Right ventricle myocardium superior (tissue), 1 donor: Measurements from ENCODE around the gene PRDX3. TPM values are rescaled to one million over a fixed set of nuclear protein-coding genes. Genes with fewer than 3 reads are reported as not detected.

Experiments used
- ATAC-seq: fragments of 200-7000 bp; cut with Tn5 transposase; one replicate; pipeline ENCODE4 v1.9.1; 2020; ENCODE audit warnings: mild to moderate bottlenecking; ENCODE audit not compliant: poor library complexity
- DNase-seq: peaks from one replicate; pipeline ENCODE4 v3.0.0-alpha.2; 2020
- intact Hi-C: fragments of 100-400 bp; cut with DNase I; formaldehyde crosslinking; loops from one replicate; pipeline ENCODE4 v1.11.2; 2022
- long read RNA-seq: library from polyadenylated mRNA; unstranded; transcript quantifications from one replicate; pipeline ENCODE4 v2.0.0, GENCODE V29; 2021
- total RNA-seq: library from RNA; stranded (reverse); fragmentation: NEBNext Ultra II Directional; extraction: Animal tissue kit (Norgen Biotek cat#: 25700); gene quantifications from one replicate; pipeline ENCODE4 v1.2.1, GENCODE V29; 2021
- donor health status: DM: no; HTN: yes; CAD: no; lungs with severe emphysema.

PRDX3 gene
- 261 TPM for total RNA-seq
- long read RNA-seq, transcript PRDX3-201 (7 exons, 1,591 nt), result major isoform, 1,018 of 1,041 reads
- long read RNA-seq, partial matches to known transcripts, result 13 of 1,041 reads
- long read RNA-seq, other reads (novel, unspliced or antisense), result 8 of 1,041 reads

DNA sequence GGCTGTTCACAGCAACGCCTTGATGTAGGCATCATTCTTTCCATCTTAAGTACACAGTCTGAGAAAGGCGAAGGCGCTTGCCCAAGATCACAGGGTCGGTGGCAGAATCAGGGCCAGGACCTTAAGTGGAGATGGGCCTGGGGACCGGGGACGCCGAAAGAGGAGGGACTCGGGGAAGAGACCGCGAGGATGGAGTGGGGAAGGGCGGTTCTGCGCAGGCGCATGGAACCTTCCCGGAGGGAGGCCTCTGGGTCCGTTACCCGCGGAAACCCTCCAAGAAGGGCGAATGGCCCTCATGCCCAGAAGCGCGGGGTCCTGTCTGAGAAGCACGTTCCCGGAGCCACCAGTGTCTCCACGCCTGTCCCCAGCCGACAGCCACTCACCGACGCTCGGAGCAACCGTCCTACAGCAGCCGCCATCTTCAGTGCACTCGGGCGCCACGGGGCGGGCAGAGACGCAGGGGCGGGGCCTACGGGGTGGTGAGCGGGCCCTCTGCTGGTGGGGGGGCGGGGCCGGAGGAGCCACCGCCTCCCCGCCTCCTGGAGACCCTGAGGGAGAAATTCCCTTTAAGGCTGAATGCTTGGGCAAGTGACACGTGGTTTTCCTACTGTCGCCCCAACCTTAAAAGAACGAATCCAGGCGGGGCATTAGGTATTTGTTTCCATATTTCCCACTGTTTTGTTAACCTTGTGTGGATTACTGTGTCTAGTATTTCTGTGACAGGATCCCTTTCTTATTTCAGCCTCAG is at the start of gene PRDX3:
PRDX3 (minus strand) TSS at position 441 of the 748 bp plus-strand sequence; CDS start at position 419, 22 bp downstream.
- DNase-seq (peak; percentile 97), ATAC-seq (peak; percentile 100)
- intact Hi-C loops, result no loop called here

DNA sequence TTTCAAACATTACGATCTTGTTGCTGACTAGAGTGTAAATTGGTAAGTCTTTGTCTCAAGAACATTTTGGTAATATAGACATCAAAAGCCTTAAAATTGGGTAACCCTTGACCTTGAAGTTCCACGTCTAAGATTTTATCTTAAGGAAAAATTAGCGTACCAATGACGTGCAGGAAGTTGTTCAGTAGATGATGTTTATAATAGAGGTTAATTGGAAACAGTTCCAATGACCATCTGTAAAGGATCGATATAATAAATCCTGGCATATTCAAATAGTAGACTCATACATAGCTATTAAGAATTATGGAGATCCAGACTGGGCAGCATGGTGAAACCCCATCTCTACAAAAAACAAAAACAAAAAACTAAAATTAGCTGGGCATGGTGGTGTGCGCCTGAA is 49.2 kb upstream of the PRDX3 start:
- DNase-seq (no peak), ATAC-seq (no peak)
- intact Hi-C loops, result no loop called here

DNA sequence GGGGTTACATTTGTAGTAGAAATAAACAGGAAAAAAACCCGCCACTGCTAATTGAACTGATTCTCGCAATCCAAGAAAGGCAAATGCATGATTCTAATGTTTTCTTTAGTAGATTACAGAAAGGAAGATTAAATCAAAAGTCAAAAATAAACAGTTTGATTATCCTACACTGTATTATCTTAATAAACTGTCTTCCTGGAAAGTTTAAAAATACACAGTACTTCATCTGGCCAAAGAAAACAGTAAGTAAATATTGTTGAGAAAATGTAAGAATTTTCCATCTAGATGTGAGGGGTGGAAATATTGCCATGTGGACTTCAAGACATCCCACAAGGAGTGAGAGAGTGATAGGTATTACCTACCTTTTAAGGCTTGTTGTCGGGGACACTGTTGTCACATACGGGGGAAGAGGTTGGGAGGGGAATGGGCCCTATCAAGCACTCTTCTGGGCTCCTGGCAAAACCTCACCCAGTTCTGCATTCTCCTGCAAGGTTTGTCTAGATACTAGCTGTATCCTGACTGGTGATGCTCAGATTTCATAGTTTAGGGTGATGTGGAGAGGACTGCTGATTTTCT is 46.6 kb upstream of the PRDX3 start:
- intact Hi-C loops, result no loop called here
- no peak for DNase-seq
- ATAC-seq, result no peak

DNA sequence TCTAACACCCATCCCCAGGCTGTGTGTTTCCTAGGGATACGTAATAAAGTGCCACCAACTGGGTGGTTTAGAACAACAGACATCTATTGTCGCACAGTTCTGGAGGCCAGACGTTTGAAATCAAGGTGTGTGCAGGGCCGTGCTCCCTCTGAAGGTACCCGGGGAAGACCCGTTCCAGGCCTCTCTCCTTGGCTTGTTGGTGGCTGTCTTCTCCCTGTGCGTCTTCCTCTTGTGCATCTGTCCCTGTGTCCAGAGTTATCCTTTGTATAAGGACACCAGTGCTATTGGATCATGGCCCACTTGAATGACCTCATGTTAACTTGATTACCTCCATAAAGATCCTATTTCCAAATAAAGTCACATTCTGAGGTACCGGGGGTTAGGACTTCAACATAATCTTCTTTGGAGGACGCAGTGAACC is 44.4 kb upstream of the PRDX3 start:
- intact Hi-C loops, result no loop called here
- ATAC-seq, result peak; percentile 23

DNA sequence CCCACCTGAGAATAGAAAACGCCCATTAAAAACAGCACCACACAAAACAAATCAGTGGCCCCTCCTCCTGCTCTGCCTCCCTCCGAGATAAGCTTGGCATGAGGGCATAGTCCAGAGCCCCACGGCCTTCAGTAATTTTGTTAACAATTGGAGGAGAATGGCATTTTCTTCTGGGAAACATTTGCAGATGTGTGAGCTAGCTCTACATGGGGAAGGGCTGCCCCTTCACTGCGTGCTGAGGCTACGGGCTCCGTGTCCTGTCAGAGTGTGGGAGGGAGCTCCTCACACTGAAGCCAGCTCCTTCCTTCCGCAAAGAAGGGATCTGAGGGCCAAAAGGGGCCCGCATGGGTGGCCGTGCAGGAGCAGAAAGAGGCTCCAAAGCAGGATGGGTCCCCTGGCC is 43.9 kb upstream of the PRDX3 start:
- ATAC-seq (peak; percentile 38), DNase-seq (no peak)
- intact Hi-C loops, result no loop called here

More for the DNA sequence above, 44.4 kb upstream of the PRDX3 start:
- no peak for DNase-seq

DNA sequence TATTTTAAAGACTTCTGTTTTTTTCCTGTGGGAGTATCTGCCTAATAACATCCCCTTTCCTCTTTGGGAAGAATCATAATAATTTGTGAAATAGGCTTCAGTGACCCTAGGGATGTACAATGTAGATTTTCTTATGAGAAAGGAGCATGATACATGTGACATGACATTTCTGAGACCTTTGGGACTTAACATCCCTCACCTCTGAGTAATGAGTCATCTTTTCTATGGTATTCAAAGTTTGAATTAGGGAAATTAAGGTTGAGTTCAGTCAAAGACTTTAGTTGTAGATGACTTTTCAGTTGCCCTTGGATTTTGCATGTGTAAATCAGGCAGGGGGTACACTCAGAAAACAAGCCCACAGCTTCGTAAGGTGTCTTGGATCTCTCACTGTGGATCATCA is 43.1 kb upstream of the PRDX3 start:
- no peak for DNase-seq
- intact Hi-C loops, result no loop called here
- no peak for ATAC-seq

DNA sequence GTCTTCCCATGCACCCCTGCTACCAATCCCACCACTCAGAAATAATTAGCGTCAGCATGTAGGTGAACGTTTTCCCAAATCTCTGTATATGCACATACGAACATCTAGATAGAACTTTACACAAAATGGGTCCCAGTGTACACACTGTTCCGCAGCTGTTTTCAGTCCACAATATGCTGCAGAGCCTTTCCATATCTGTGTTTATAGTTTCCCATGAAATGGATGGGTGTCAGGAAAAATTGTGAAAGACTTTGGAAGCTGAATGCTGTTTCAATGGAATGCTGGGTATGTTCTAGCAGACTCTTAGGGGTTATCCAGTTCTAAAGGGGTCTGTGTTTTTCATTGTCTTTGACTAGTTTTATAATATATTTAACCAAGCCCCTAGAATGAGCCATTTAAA is 42.6 kb upstream of the PRDX3 start:
- ATAC-seq, result peak; percentile 42
- intact Hi-C loops, result no loop called here
- no peak for DNase-seq

DNA sequence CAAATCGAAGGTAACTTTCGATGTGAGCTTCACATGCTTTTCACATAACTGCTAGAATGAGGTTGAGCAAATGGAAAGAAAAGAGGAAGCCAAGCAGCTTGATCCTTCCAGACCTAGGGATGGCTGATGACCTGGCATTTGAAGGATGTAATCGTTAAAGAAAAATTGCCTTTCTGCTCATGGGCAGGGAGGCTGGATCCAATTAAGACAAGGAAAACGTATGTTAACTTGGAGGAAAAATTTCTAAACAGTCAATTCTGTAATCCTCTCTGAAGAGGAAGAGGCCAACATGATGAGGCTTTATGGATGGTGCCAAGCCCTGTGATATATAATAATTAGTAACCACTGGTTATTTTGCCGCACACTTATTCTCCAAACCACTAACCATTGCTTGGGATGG is 41.3 kb upstream of the PRDX3 start:
- DNase-seq (no peak), ATAC-seq (no peak)
- intact Hi-C loops, result loop anchor here (10.0 kb wide), 1 partner anchor 55 kb away; no protein-coding TSS in a partner anchor

DNA sequence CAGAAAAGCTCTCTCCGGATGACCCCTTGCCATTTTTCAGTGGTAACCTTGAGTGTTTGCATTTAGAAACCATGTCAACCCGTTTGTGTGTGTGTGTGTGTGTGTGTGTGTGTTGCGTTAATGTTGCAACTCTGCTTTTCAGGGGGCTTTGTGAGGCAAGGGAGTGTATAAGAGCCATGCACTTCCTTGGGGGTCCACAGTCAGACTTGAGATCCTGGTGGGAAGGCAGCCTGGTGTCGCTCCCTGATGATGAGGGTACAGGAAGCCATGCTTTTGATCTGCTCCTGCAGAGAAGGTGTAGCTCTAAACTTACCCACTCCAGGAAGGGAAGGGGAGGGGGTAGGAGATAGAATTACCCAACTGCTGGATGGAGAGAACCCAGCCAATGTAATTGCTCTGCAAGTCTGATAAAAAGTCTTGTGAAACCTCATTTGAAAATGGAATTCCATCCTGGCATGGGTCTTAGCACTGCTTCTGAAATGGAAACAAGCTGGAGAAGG is 39.4 kb upstream of the PRDX3 start:
- intact Hi-C loops, result loop anchor here (10.0 kb wide), 1 partner anchor 57 kb away; no protein-coding TSS in a partner anchor
- DNase-seq, result no peak
- peak; percentile 71 for ATAC-seq

DNA sequence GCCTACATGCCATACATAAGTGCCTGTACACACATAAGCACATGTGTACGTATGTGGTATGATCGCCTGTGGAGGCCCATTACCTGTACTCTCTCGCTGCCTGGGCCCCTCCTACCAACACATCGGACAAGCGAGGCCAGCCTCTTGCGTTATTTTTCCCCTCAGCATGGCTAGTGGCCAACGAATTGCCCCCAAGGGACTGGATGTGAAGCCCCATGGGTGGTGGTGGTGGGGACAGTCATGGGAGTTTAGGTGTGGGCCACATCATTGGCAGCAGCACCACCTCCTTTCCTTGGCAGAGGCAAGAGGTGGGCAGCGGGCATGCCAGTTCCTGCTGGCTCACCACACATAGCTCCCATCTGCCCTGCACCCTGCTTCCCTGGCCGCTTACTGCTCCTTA is 38.8 kb upstream of the PRDX3 start:
- DNase-seq (no peak), ATAC-seq (no peak)
- intact Hi-C loops, result loop anchor here (10.0 kb wide), 1 partner anchor 57 kb away; no protein-coding TSS in a partner anchor

DNA sequence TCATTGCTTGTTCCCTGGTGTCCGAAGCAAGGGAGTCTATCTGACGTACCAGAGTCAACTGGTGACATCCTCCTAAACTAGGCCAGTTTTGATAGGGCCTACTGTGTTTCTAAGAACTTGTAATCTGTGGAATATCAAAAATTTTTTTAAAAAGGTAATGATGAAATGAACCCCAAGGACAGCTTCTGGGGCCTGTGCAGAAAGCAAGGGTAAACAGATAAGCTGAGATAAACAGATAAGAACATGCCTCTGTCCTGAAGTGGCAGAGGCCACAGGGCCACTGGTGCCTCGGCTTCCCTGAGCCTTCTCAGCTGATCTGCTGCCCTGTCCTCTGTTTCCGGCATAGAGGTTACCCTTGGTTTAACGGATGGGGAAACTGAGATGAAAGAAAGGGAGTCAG is 37.5 kb upstream of the PRDX3 start:
- ATAC-seq (no peak), DNase-seq (no peak)
- intact Hi-C loops, result loop anchor here (10.0 kb wide), 1 partner anchor 59 kb away; no protein-coding TSS in a partner anchor

DNA sequence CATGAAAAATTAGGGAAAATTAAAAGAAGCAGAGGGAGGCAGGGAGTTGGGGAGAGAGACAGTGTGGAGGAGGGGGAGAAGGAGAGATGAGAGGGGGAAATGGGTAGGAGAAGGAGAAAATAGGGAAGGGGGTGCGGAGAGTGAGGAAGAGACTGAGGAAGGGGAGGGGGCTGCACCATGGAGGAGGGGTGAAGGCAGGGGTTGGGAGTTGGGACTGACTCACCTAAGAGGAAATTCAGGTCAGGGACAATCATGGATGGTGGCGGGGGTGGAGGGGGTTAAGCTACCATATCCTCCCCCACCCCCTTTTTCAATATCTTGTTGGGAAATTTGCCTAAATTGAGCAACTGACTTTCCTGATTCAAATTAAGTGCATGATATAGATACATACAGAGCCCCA is 36.8 kb upstream of the PRDX3 start:
- no peak for ATAC-seq
- DNase-seq, result no peak
- intact Hi-C loops, result loop anchor here (10.0 kb wide), 1 partner anchor 59 kb away; no protein-coding TSS in a partner anchor

DNA sequence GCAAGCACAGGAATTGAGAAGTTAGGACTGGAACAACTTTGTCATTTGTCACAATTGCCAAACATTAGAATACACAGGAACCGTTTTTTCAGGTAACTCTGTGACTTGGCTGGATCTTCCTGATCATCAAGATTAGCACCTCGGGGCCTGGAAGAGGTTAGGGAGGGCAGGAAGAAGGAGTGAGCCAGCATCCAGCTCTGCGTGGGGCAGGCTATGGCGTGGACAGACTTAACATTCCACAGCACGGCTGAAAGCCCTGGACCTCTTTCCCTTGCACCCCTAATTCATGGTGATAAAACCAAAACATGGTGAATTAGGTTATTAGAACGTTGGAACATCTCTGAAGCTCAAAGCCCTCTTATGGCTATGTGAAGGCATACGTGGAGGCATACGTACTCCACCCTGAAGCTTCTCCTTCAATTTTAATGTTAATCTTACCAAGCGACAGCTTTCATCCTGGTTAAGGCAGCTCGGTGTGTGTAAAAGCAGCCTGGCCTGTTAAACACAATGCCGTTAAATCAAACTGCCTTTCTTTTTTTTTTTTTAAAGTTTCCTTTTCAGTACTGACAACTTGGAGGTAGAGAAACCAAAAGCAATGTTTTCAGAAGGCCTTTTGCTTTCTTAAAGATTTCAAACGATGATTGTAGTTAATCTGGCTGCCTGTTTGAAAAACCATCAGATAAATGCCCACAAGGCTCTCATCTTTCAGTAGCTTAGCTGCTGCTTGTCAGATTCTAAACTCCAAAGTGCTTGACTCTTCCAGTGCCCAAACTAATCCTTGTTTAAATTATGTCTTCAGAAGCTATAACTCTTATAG is 33.2 kb upstream of the PRDX3 start:
- intact Hi-C loops, result loop anchor here (10.0 kb wide), 1 partner anchor 63 kb away; no protein-coding TSS in a partner anchor
- DNase-seq, result no peak
- no peak for ATAC-seq

DNA sequence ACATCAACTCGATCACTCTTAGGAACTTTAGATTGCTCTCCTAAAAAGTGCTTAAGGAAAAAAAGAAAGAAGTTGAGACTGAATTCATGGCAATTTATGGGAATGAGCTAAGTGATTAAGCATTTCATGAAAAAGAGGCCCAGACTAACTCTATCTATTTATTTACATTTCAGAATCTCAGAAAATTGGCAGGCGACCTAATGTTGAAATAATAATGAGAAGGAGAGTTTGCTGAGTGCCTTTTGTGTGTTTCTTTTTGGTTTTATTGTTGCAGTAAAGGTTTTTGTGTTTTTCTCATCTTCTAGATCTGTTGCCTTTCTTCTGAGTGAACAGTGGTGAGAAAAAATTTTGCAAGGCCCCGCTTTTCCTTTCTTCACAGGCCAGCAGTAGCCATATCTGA is 32.6 kb upstream of the PRDX3 start:
- ATAC-seq (no peak), DNase-seq (no peak)
- intact Hi-C loops, result loop anchor here (10.0 kb wide), 1 partner anchor 64 kb away; no protein-coding TSS in a partner anchor

DNA sequence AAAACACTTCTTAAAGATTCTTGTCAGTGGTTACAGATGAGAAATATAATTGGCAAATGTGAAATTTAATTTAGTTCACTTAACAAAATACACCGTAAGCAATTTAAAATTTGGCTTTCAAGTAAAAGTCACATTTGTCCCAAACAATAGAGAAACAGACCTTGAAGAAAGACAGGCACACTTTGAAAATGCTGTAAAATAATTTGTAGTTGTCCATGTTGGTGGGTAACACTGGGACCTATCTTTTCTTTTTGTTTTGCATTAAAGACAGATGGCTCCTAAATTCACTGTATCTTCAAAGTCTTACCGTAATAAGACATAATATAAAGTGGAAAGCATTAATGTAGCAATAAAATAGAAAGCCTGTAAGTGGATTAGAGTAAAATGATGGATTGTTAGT is 32.0 kb upstream of the PRDX3 start:
- intact Hi-C loops, result loop anchor here (10.0 kb wide), 1 partner anchor 64 kb away; no protein-coding TSS in a partner anchor
- ATAC-seq, result no peak

DNA sequence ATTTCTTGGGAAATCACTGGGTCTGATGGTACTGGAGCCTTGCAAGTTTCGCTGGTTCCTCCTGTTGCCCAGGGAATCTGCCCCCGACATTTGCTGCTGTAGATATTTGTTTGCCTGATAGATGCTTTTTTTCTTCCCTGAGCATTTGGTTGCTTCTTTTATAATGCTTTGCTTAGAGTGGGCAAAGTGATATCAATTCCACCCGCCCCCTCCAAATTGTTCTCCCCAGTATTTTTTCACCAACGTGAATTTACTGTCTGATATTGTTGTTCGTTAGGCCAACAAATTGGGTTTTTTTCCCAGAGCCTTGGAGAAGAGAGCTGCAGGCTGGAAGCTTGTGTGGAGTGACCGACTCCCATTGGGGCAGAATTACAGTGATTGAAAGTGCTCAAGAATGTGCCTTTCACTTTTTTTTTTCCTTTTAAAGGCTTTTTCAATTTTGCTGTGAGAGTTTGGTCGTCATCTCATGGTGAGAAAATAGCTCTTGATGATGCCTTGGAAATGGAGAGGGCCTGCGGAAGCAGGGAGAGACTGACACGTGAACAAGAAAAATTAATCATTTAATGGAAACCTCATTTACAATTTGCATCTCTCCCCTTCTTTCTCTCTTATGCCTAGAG is 31.2 kb upstream of the PRDX3 start:
- DNase-seq, result no peak
- intact Hi-C loops, result loop anchor here (5.0 to 10.0 kb wide), 3 partner anchors 65 to 207 kb away; no protein-coding TSS in a partner anchor
- ATAC-seq, result no peak

More for the DNA sequence above, 32.0 kb upstream of the PRDX3 start:
- no peak for DNase-seq

DNA sequence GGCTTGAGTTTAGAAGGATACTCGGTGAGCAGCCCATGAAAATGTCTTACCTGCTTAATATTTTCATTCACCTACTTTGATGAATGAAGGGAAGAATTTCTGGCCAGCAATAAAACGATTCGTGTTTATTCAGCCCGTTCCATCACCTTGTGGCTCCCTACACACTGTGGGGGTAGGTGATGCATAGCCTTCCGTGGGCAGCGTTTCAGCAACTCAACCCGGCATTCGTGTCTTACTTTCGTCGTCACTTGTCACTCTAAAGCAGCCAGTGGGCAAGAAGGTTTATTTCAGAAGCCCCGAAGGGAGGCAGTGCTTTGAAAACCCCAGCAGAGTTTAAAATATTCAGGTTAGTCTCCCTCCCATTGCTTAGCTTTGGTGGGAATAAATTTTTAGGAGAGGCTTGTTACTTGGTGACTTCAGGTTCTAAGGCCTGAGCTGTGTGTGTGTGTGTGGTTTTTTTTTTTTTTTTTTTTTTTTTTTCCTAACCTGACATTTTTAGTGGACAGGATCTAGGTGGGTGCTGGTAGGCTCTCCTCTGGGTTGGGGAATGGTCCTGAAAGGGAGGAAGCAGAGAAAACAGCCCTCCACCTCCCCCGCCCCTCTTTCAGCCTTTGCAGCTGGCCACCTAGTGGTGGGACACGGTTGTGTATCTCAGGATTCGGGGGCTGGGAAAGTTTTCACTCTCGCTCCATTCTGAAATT is 30.6 kb upstream of the PRDX3 start:
- DNase-seq (peak; percentile 78), ATAC-seq (peak; percentile 19)
- intact Hi-C loops, result loop anchor here (5.0 kb wide), 2 partner anchors 108 to 208 kb away; no protein-coding TSS in a partner anchor
